ENCODE data around the gene C1orf210.

The C1orf210 gene

GRCh38 chr1:43312212-43312623, 26.8 kb upstream of the C1orf210 start:
- DNase-seq (ENCODE audit: low read depth in 3 of 3) = no peak

GRCh38 chr1:43311521-43311920, 26.1 kb upstream of the C1orf210 start:
- no peak for DNase-seq (ENCODE audit: low read depth in 3 of 3)

GRCh38 chr1:43309405-43310025, 24.1 kb upstream of the C1orf210 start:
- no peak for DNase-seq (ENCODE audit: low read depth in 3 of 3)

DNA sequence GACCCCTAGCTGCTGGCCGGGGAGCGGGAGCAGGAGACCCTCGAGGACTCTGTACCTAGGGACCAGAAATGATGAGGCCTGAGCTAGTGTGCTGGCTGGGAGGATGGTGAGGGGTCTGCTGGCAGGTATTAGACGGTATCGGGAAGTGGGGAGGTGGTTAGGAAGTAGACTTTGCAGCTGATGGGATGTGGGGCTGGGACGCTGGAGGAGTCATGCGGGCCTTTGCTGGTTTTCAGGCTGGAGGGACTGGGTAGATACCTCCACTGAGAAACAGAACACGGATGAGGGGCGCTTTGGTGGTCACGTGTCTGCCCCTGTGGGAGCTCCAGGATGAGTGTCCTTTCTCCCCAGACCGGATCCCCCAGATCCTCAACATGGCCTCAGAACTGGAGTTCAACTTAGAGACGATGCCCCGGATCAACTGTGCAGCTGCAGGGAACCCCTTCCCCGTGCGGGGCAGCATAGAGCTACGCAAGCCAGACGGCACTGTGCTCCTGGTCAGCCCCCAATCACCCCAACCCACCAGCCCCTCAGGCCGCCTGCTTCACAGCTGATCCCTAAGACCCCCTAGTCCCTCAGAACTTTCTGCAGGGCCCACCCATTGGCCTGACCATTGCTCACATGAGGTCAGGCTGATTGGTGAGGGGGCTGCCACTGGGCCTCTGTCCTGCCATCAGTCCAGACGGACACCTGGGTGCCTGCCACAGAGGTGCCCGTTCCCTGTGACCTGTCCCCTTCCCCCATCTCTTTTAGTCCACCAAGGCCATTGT, 23.4 kb upstream of the C1orf210 start:
- DNase-seq (ENCODE audit: low read depth in 3 of 3) = no peak

GRCh38 chr1:43307458-43308158, 22.2 kb upstream of the C1orf210 start:
- no peak for DNase-seq (ENCODE audit: low read depth in 3 of 3)

DNA sequence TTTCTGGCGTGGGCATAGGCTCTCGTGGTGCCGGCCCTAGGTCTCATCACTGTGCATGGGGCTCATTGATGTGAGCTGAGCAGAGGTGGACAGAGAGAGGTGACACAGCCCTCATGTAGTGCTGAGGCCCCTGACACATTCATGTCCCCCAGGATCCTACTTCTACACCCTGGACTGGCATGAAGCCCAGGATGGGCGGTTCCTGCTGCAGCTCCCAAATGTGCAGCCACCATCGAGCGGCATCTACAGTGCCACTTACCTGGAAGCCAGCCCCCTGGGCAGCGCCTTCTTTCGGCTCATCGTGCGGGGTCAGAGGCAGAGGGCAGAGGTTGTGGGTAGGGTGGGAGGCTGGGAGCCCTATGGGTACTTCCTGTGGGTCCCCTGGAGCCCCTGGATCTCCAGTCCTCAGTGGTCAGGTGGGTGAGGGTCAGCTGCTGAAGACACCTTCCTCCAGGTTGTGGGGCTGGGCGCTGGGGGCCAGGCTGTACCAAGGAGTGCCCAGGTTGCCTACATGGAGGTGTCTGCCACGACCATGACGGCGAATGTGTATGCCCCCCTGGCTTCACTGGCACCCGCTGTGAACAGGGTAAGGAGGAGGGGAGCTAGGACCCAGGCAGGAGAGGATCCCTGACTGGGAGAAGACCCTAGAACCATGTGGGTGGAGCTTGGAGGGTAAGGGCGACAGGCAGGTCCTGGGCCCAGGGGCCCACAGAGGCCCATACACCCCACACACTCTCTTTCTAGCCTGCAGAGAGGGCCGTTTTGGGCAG, 21.5 kb upstream of the C1orf210 start:
- DNase-seq (ENCODE audit: low read depth in 3 of 3) = no peak

- DNase-seq (ENCODE audit: low read depth in 3 of 3) = no peak
These were observed 20.7 kb upstream of the C1orf210 start for GRCh38 chr1:43305926-43306687.

DNA sequence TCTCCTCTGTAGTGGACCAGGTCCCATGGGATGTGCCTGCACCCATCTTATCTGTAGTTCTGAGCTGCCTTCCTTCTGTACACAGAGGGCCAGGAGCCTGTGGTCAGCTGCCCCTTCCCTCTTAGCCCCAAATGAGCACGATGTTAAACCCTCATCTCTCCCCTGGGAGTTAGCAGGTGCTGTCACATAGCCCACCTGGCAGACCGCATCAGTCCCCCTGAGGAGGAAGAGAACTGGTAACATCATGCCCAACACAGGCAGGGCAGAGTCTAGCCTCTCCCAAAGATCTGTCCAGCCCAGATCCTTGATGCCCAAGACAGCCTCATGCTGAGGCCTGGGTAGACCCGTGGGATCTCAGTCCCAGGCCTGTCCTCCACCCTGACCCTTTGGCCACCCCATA, 20.1 kb upstream of the C1orf210 start:
- no peak for DNase-seq (ENCODE audit: low read depth in 3 of 3)

DNA sequence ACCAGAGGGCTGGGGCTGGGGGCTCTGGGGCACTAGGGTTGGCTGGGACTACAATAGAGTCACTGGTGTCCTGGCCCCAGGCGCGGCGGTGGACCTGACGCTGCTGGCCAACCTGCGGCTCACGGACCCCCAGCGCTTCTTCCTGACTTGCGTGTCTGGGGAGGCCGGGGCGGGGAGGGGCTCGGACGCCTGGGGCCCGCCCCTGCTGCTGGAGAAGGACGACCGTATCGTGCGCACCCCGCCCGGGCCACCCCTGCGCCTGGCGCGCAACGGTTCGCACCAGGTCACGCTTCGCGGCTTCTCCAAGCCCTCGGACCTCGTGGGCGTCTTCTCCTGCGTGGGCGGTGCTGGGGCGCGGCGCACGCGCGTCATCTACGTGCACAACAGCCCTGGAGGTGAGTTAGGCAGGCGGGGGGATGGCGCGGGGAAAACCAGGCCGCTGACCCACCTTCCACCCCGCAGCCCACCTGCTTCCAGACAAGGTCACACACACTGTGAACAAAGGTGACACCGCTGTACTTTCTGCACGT, 19.5 kb upstream of the C1orf210 start:
- DNase-seq (ENCODE audit: low read depth in 3 of 3) = no peak

GRCh38 chr1:43304314-43304681, 18.9 kb upstream of the C1orf210 start:
- DNase-seq (ENCODE audit: low read depth in 3 of 3) = no peak

- DNase-seq (ENCODE audit: low read depth in 3 of 3) = no peak
These were observed 18.3 kb upstream of the C1orf210 start for GRCh38 chr1:43303471-43304313.

GRCh38 chr1:43302721-43303470, 17.5 kb upstream of the C1orf210 start:
- no peak for DNase-seq (ENCODE audit: low read depth in 3 of 3)

DNA sequence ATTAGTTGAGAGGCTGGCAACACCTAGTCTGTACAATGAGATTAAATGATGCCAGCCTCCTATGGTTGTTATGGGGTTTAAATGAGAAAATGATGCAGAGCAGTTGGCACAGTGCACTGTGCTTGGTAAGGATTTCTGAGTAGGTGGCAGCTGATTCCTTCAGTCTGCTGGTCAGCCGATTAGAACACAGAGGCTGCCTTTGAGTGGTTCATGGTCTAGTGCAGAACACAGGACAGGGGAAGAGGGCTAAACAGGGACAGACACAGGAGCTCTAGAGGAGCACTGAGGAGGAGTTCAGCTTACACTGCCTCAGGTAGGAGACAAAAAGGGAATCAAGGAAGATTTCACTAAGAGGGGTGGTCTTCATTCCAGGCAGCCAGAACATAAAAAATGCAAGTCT, 16.8 kb upstream of the C1orf210 start:
- DNase-seq (ENCODE audit: low read depth in 3 of 3) = no peak

DNA sequence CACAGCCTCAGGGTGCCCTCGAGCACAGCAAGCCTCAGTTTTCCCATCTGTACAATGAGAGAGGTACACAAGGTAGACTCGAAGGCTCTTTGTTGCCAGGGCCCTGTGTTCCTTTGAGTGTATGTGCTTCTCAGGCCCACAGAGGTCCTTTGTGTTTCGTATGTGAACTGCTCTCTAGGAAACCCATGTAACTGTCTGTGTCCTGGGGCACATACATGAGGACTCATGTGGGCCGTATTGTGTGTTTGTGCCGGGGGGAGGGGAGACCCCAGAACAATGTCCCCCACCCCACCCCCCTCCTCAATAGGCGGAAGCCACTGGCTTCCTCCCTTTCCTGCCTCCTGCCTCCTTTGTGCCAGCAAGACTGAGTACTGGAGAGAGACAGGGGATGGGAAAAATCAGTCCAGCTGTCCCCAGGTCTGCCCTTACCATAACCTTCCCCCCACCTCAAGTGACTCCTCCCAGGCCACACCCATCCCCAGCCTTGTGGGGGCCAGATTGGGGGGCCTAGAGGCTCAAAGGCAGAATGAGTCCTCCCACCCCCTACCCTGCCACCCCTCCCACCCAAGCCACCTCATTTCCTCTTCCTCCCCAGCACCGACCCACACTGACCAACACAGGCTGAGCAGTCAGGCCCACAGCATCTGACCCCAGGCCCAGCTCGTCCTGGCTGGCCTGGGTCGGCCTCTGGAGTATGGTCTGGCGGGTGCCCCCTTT, 15.2 kb upstream of the C1orf210 start, which contains the start of gene TIE1:
TIE1 (plus strand) TSS at position 605 of the 717 bp plus-strand sequence; CDS start at position 695, 90 bp downstream.
- no peak for DNase-seq (ENCODE audit: low read depth in 3 of 3)

GRCh38 chr1:43299101-43299500, 13.7 kb upstream of the C1orf210 start:
- no peak for DNase-seq (ENCODE audit: low read depth in 3 of 3)

- no peak for DNase-seq (ENCODE audit: low read depth in 3 of 3)
These were observed 12.7 kb upstream of the C1orf210 start for GRCh38 chr1:43298055-43298454.

DNA sequence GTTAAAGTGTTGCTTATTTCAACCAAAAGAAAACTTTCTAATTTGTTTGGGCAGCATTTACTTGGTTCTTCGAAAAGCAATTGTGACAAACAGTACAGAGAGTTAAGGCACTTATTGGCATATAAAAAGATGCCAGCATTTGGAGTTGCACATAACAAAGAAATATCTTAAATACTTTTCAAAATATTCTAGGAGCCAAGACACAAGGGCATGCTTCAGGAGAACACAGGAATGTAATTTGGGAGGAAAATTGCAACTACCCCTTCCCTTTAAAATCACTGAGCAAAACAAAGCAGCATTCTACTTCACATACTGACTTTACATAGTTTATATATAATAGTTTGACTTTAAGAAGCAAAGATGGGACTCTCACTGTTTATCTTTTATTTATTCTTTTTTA, 10.8 kb upstream of the C1orf210 start:
- no peak for DNase-seq (ENCODE audit: low read depth in 3 of 3)

DNA sequence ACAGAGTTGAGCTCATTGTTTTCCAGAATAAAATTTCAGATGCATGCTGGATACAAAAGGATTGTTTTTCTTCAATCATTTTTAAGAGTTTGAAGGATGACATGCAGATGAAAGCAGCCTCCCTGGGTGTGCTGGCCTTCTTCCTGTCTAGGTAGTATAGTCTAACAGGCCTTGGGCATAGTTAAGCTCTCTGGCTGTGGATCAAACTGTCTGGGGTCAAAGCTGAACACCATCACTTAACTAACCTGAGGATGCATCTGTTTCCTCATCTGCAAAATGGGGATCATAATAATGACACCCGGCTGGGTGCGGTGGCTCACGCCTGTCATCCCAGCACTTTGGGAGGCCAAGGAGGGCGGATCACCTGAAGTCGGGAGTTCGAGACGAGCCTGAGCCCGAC, 9.4 kb upstream of the C1orf210 start:
- DNase-seq (ENCODE audit: low read depth in 3 of 3) = no peak

All from stimulated activated CD4-positive, alpha-beta T cell treated with anti-CD3 and anti-CD28 coated beads, TNF-alpha, amount 100 ng/mL, for 48 hours (primary cell).